Measurements from ENCODE around the gene HS3ST5. TPM values are rescaled to one million over a fixed set of nuclear protein-coding genes. Genes with fewer than 3 reads are reported as not detected.

The HS3ST5 gene
- total RNA-seq, 4 donors from 2014 or later: not detected

- H3K9me3 ChIP-seq: no peaks in the 10 kb centered on the region
- no peaks in the 10 kb centered on the region for H3K4me1 ChIP-seq
- no peak for DNase-seq
- no peak overlapping the region for H3K4me3 ChIP-seq
- 89 to 91% methylated on average over 7 of the region's 7 CpGs for WGBS, 2 donors
- no peak for TF ChIP-seq CTCF (IDR thresholded peaks at IDR 0.05)
- TF ChIP-seq POLR2A (IDR thresholded peaks at IDR 0.05): no peak
- H3K27ac ChIP-seq: no peak overlapping the region
- no peaks in the 10 kb centered on the region for H3K27me3 ChIP-seq
- intact Hi-C loops (cut with DNase I): no loop called here
- H3K36me3 ChIP-seq: no peaks in the 10 kb centered on the region
These were observed 62.4 kb downstream of the HS3ST5 start for GRCh38 chr6:114280239-114280982.

GRCh38 chr6:114277220-114277619 is 65.6 kb downstream of the HS3ST5 start:
- Histone ChIP-seq H3K27ac (no peak overlapping the region), H3K9me3 (no peaks in the 10 kb centered on the region), H3K27me3 (no peaks in the 10 kb centered on the region), H3K4me3 (no peak overlapping the region), H3K36me3 (no peaks in the 10 kb centered on the region), H3K4me1 (no peaks in the 10 kb centered on the region)
- TF ChIP-seq POLR2A (IDR thresholded peaks at IDR 0.05) (no peak), CTCF (IDR thresholded peaks at IDR 0.05) (no peak)
- intact Hi-C loops (cut with DNase I): no loop called here
- DNase-seq: no peak
- WGBS, 2 donors: 61 to 67% methylated on average over 2 of the region's 2 CpGs

- Histone ChIP-seq H3K9me3 (no peaks in the 10 kb centered on the region), H3K36me3 (no peaks in the 10 kb centered on the region), H3K4me3 (no peak overlapping the region), H3K4me1 (no peaks in the 10 kb centered on the region), H3K27me3 (no peaks in the 10 kb centered on the region), H3K27ac (no peak overlapping the region)
- intact Hi-C loops (cut with DNase I): no loop called here
- TF ChIP-seq POLR2A (IDR thresholded peaks at IDR 0.05) (no peak), CTCF (IDR thresholded peaks at IDR 0.05) (no peak)
- DNase-seq: no peak
- 46 to 52% methylated on average over 2 of the region's 2 CpGs for WGBS, 2 donors
These were observed 66.0 kb downstream of the HS3ST5 start for GRCh38 chr6:114276783-114277182.

- intact Hi-C loops (cut with DNase I): no loop called here
- H3K27me3 ChIP-seq: no peaks in the 10 kb centered on the region
- H3K27ac ChIP-seq: no peak overlapping the region
- no peak for TF ChIP-seq POLR2A (IDR thresholded peaks at IDR 0.05)
- no peak for TF ChIP-seq CTCF (IDR thresholded peaks at IDR 0.05)
- H3K4me3 ChIP-seq: no peak overlapping the region
- no peaks in the 10 kb centered on the region for H3K36me3 ChIP-seq
- WGBS, 2 donors: 61 to 62% methylated on average over 2 of the region's 2 CpGs
- no peaks in the 10 kb centered on the region for H3K4me1 ChIP-seq
- DNase-seq: no peak
- no peaks in the 10 kb centered on the region for H3K9me3 ChIP-seq
These were observed 68.0 kb downstream of the HS3ST5 start for GRCh38 chr6:114274836-114275235.

GRCh38 chr6:114272582-114272981 is 70.2 kb downstream of the HS3ST5 start:
- 50 to 75% methylated on average over 2 to 3 of the region's 3 CpGs for WGBS, 2 donors
- Histone ChIP-seq H3K27ac (no peak overlapping the region), H3K4me3 (no peak overlapping the region), H3K4me1 (no peaks in the 10 kb centered on the region), H3K27me3 (no peaks in the 10 kb centered on the region), H3K9me3 (no peaks in the 10 kb centered on the region), H3K36me3 (no peaks in the 10 kb centered on the region)
- intact Hi-C loops (cut with DNase I): no loop called here
- no peak for DNase-seq
- no peak for TF ChIP-seq CTCF (IDR thresholded peaks at IDR 0.05)
- no peak for TF ChIP-seq POLR2A (IDR thresholded peaks at IDR 0.05)

Data from esophagus squamous epithelium (tissue), 5 donors.